Ectodermal cell (in vitro differentiated cells): ENCODE data around the gene HERC5.
"Not testable (repeated sequence)": the region's sequence is repeated elsewhere in the genome, so short reads cannot be mapped to it uniquely, and the experiment has no call there.

Experiments
- H3K27ac ChIP-seq: 2 replicates; pipeline ENCODE4 v1.7.0; 2013; ENCODE audit warnings: mild to moderate bottlenecking, low read depth, low read length; ENCODE audit not compliant: insufficient read depth, poor library complexity, severe bottlenecking
- H3K27me3 ChIP-seq: 2 replicates; pipeline ENCODE4 v1.7.0; 2013; ENCODE audit warnings: mild to moderate bottlenecking, low read length; ENCODE audit not compliant: insufficient read depth, control insufficient read depth, poor library complexity, severe bottlenecking
- H3K36me3 ChIP-seq: one replicate; pipeline ENCODE4 v1.7.0; 2013; ENCODE audit warnings: low read length; ENCODE audit not compliant: control insufficient read depth, insufficient read depth
- H3K4me1 ChIP-seq: one replicate; pipeline ENCODE4 v1.7.0; 2013; ENCODE audit warnings: low read length; ENCODE audit not compliant: control insufficient read depth, insufficient read depth
- H3K4me3 ChIP-seq: 2 replicates; pipeline ENCODE4 v1.7.0; 2013; ENCODE audit warnings: low read depth, low read length, control low read depth; ENCODE audit not compliant: insufficient read depth
- H3K9me3 ChIP-seq: 2 replicates; pipeline ENCODE4 v1.7.0; 2013; ENCODE audit warnings: mild to moderate bottlenecking, low read length, moderate library complexity; ENCODE audit not compliant: control insufficient read depth
- WGBS, 2 experiments: methylation state at CpG; one replicate each; pipeline ENCODE4 v1.1.7; 2013; ENCODE audit warnings: missing lambda C conversion rate in 2 of 2; 5-methylcytosine and 5-hydroxymethylcytosine counted together

HERC5 gene

DNA sequence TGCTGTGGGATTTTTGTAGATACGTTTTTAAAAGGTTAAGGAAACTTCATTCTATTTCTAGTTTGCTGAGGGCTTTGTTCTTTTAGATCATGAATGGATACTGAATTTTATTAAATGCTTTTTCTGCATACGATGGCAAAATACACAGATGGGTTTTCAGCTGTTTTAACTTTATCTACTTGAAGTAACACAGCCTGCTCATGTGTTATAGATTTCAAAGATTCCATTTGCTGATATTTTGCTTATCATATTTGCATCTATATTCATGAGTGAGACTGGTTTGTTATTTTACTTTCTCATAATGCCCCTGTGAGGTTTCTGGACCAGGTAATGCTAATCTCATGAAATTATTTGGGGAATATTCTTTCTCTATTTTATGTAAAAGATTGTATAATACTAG, 34.5 kb upstream of the HERC5 start:
- H3K36me3 ChIP-seq, result no peaks in the 10 kb centered on the region
- H3K27me3 ChIP-seq, result no peaks in the 10 kb centered on the region
- no peaks in the 10 kb centered on the region for H3K4me1 ChIP-seq
- 97 to 100% methylated on average over 2 of the region's 2 CpGs for WGBS, 2 experiments
- no peak overlapping the region for H3K4me3 ChIP-seq
- H3K9me3 ChIP-seq, result no peaks in the 10 kb centered on the region
- H3K27ac ChIP-seq, result no peak overlapping the region

DNA sequence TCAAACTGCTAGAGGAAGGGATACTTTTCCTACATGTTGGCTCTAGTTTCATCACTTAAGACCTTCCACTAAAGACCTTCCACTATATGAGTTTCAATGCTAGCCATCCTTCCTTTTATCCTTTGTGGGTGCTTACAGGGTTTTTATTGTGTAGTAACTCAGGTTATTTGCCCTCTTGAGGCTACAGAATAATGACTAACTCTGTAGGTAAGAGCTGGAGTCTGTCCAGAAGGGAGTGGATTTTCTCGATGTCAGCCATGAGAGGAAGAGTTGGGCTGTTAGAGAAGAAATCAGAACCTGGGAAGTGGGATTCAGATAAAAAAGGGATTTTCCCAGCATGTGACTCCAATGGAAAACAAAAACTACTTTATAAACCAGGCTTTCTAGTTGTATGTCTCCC, 27.5 kb upstream of the HERC5 start:
- no peaks in the 10 kb centered on the region for H3K36me3 ChIP-seq
- WGBS, 2 experiments, result 94 to 97% methylated on average over 1 of the region's 1 CpG
- H3K27ac ChIP-seq, result no peak overlapping the region
- H3K9me3 ChIP-seq, result no peaks in the 10 kb centered on the region
- H3K27me3 ChIP-seq, result no peaks in the 10 kb centered on the region
- no peak overlapping the region for H3K4me3 ChIP-seq
- H3K4me1 ChIP-seq, result no peaks in the 10 kb centered on the region

DNA sequence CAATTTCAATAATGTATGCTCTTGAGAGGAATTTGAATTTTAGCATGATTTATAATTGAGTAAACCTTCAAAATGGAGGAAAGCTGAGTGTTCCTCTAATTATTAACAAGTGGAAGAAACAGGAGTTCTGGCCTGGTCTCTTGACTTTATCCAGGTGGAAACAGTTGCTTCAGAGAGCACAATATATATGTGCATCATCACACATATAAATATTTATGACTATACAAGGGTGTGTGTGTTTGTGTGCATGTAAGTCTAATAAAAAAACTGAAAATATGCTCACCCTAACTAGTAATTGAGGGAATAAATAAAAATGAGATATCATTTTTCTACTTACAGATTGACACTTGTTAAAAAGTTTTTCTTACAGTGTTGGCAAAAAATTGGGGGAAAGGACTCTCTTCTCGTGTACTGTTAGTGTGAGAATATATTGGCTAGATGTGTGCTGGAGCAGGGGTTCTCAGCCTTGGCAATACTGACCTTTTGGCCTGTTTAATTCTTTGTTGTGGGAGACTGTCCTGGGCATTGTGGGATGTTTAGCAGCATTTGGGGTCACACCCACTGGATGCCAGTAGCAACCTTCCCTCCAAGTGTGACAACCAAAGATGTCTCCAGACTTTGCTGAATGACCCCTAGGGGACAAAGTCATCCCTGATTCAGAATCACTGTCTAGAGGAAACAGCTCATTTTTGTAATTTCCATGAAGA, 20.8 kb upstream of the HERC5 start:
- 87 to 90% methylated on average over 1 of the region's 1 CpG for WGBS, 2 experiments
- Histone ChIP-seq H3K27ac (no peak overlapping the region), H3K4me1 (no peaks in the 10 kb centered on the region), H3K27me3 (no peaks in the 10 kb centered on the region), H3K36me3 (no peaks in the 10 kb centered on the region), H3K4me3 (no peak overlapping the region), H3K9me3 (no peaks in the 10 kb centered on the region)

DNA sequence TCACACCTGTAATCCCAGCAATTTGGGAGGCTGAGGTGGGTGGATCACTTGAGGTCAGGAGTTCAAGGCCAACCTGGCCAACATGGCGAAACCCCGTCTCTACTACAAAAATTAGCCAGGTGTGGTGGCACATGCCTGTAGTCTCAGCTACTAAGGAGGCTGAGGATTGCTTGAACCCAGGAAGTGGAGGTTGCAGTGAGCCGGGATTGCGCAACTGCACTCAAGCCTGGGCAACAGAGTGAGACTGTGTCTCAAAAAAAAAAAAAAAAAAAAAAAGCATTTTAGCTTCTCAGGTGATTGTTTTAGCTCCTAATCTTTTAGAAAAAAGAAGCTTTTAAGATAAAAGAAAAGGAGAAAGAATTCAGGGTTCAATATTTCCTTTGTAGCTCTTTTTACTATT, 19.0 kb upstream of the HERC5 start:
- not testable (repeated sequence) for H3K27ac ChIP-seq, H3K9me3 ChIP-seq, H3K27me3 ChIP-seq, H3K36me3 ChIP-seq, H3K4me1 ChIP-seq, H3K4me3 ChIP-seq
- WGBS, 2 experiments, result 92 to 98% methylated on average over 4 of the region's 4 CpGs

DNA sequence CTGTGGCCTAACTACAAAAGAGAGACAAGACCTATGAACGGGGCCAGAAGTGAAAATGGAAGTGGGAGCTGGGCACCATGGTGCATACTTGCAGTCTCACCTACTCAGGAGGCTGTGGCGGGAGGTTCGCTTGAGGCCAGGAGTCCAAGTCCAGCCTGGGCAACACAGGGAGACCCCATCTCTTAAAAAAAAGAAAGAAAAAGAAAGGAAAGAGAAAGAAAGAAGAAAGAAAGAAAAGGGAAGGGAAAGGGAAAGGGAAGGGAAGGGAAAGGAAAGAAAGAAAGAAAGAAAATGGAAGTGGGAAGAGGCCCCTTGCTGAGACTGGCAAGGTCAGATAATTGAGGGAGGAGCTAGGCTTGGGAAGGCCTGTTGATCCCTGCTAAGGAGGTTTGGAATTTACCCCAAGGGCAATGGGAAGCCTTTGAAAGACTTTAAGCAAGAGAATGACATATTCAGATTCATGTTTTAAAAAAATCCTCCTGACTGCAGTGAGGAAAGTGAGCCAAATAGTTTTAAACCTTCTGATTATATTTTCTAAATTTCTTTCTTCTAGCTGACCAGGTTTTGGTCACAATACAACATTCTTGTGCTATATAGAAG, 17.7 kb upstream of the HERC5 start:
- H3K27ac ChIP-seq, result no peak overlapping the region
- H3K9me3 ChIP-seq, result no peaks in the 10 kb centered on the region
- 79 to 88% methylated on average over 3 of the region's 3 CpGs for WGBS, 2 experiments
- no peak overlapping the region for H3K4me3 ChIP-seq
- H3K36me3 ChIP-seq, result no peaks in the 10 kb centered on the region
- H3K4me1 ChIP-seq, result no peaks in the 10 kb centered on the region
- H3K27me3 ChIP-seq, result no peaks in the 10 kb centered on the region

DNA sequence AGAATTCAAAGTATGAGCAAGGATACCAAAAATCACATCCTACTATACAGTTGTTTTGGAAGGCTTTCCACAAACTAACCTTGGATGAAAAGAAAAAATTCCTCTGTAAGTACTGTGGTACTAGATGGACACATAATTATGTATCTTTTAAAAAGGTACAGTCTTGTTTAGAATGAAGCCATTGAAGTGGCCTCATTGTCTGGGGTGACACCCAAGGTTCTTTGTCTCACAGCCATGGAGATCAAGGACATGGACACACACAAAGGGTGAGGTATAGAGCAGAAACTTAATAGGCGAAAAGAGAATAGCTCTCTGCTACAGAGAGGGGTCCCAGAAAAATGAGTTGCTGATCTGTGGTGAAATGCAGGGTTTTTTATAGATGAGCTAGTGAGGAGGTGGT, 16.8 kb upstream of the HERC5 start:
- no peaks in the 10 kb centered on the region for H3K36me3 ChIP-seq
- no peaks in the 10 kb centered on the region for H3K4me1 ChIP-seq
- H3K4me3 ChIP-seq, result no peak overlapping the region
- no peaks in the 10 kb centered on the region for H3K9me3 ChIP-seq
- H3K27me3 ChIP-seq, result no peaks in the 10 kb centered on the region
- no peak overlapping the region for H3K27ac ChIP-seq
- 92 to 94% methylated on average over 1 of the region's 1 CpG for WGBS, 2 experiments

DNA sequence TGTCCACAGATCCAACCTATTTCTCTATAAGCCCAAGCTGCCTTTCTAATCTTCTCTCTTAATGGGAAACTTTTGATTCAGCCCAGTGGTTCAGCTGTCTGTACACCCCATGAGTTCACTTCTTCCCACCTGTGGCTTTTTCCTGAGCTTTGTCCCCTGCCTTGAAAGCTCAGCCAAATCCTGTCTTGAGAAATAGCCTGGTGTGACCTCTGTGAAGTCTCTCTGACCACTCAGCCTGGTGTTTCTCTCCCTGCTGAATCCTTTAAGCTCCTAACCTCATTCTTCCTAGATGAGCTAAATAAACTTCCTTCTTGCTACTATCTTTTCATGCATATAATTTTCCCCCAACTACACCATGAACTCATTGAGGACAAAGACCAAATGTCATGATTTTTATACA, 15.2 kb upstream of the HERC5 start:
- H3K36me3 ChIP-seq, result no peaks in the 10 kb centered on the region
- H3K4me3 ChIP-seq, result no peak overlapping the region
- no peak overlapping the region for H3K27ac ChIP-seq
- no peaks in the 10 kb centered on the region for H3K27me3 ChIP-seq
- H3K9me3 ChIP-seq, result no peaks in the 10 kb centered on the region
- no peaks in the 10 kb centered on the region for H3K4me1 ChIP-seq

DNA sequence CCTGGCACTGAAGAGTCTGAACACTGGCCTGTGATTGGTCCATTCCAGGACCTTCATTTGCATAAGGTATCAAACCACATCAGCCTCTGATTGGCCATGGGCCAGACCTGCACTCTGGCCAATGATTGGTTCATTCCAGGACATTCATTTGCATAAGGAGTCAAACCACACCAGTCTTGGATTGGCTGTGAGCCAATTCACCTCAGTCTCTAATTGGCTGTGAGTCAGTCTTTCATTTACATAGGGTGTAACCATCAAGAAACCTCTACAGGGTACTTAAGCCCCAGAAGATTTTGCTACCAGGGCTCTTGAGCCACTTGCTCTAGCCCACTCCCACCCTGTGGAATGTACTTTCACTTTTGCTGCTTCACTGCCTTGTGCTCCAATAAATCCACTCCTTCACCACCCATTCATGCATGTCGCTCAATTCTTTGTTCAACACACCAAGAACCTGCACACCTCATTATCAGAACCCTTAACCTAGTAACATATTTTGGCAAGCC, 14.2 kb upstream of the HERC5 start:
- 85 to 89% methylated on average over 1 of the region's 1 CpG for WGBS, 2 experiments
- H3K36me3 ChIP-seq, result no peaks in the 10 kb centered on the region

DNA sequence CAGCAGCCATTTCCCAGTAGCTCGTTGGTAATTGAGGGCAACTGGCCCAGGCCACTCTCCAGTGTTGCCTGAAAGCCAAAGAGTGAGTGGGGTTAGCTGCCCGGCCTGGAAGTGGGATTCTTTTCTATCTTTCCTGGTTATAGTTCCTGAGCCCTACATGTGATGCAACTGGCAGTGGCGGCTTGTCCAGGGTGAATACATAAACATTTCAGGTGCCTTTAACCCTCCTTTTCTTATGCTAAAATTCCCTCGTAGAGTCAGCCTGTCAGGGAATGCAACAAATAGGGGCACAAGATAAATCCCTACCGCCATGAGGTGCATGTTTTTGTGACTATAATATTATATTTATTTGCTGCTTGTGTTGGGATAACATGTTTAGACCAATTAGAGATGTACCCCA, 13.4 kb upstream of the HERC5 start:
- Histone ChIP-seq H3K36me3 (no peaks in the 10 kb centered on the region), H3K27me3 (no peaks in the 10 kb centered on the region)

More for the DNA sequence above, 14.2 kb upstream of the HERC5 start:
- Histone ChIP-seq H3K27ac (no peak overlapping the region), H3K4me1 (no peaks in the 10 kb centered on the region), H3K4me3 (no peak overlapping the region), H3K9me3 (no peaks in the 10 kb centered on the region), H3K27me3 (no peaks in the 10 kb centered on the region)

DNA sequence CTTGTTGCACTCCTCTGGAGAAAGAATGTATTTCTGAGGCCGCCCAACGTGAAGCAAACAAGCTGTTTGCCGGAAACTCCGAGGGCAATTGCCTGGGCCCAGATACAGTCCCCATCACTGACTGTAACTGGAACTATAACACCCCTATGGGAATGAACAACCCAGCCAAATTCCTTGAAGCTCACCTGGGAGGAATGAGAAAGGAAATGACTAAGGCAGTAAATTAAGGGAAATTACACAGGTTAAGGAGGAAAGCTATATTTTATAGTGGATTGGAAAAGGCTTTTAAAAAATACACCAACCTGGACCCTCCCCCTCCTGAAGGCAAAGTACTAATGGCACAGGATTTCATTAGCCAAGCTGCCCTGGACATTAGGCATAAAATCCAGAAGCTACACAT, 11.7 kb upstream of the HERC5 start:
- H3K27ac ChIP-seq, result no peak overlapping the region
- WGBS, 2 experiments, result 85 to 90% methylated on average over 4 of the region's 4 CpGs
- no peaks in the 10 kb centered on the region for H3K36me3 ChIP-seq
- no peaks in the 10 kb centered on the region for H3K27me3 ChIP-seq
- H3K9me3 ChIP-seq, result no peaks in the 10 kb centered on the region
- H3K4me3 ChIP-seq, result no peak overlapping the region
- no peaks in the 10 kb centered on the region for H3K4me1 ChIP-seq

More for the DNA sequence above, 13.4 kb upstream of the HERC5 start:
- WGBS, 2 experiments, result 75 to 86% methylated on average over 5 of the region's 5 CpGs
- Histone ChIP-seq H3K27ac (no peak overlapping the region), H3K9me3 (no peaks in the 10 kb centered on the region), H3K4me1 (no peaks in the 10 kb centered on the region), H3K4me3 (no peak overlapping the region)
